HG02678 (cell line): ENCODE results near the gene S100A8.
"Not testable (repeated sequence)": the region's sequence is repeated elsewhere in the genome, so short reads cannot be mapped to it uniquely, and the experiment has no call there.

Experiments
- ATAC-seq: cut with Tn5 transposase; IDR thresholded peaks from one replicate; pipeline ENCODE4 v1.9.1; 2021; ENCODE audit warnings: mild to moderate bottlenecking, moderate library complexity; ENCODE audit not compliant: unreplicated experiment

S100A8 gene

DNA sequence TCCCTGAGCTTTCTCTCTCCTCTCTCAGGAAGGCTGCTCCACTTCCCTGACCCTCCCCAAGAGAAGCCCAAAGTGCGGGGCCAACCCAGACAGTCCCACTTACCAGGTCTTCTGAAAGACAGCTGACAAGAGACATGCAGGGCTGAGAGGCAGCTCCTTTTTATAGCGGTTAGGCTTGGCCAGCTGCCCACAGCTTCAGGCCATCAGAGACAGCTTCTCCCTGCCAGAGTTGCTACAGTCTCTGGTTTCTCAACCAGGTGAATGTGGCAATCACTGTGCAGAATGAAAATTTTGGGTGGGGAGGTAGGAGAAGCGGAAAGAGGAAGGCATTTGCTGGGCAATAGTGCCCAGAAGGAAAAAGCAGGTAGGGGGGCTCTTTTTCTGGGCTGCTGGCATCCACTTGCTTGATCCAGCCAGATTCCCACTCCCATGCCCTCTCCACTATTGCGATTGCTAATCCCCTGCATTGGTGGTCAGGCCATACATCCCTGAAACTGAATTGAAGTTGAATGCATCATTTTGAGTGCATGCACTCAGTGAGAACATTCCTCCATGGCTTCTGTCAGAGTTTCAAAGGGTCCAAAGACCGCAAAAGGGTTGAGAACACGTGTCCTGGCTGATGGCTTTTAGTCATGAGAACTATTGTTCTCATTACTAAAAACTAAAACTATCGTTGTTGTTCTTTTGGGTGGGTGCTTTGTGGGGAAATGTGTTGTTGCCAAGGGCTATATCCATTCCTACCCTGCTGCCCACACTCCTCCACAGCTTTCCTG, at the start of gene S100A8:
Gene S100A8 (minus strand): TSS at position 136 of the 773 bp plus-strand sequence. CDS start 538 bp downstream, outside the sequence.
- ATAC-seq, result no peak

DNA sequence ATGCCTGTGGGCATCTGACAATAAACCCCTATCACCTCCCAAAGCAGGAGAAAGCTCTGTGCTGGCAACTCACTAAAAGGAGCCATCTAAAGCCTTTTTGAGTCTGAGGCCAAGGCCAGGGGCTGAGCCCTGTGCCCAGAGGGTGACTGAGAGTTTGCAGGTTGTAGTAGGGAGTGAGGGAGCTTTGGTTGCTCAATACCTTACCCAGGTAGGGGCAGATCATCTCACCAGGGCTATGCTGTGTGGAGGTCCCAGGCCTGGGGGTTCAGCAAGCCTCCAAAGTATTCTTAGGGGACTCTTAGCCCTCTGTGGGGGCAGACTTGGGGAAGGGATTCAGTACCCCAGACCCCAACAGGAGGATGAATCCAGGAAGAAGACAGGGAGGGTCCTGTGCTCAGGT, 48.4 kb upstream of the S100A8 start:
- no peak for ATAC-seq

DNA sequence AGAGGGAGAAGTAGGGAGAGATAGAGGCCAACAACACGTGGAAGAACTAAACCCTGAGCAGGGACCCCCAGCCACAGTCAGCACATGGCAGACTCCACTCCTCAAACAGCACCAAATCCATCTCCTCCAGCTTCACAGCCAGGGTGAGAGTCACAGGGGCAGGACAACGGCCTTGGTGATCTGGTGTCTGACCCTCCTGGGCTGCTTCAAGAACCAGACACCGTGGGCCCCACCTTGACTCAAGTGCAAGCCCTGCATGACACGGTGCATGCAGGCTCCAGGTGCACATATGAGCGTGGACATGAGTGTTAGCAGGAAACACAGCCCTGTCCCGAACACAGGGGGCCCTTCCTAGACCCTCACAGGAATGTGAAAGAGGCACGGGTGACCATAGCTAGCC, 47.7 kb upstream of the S100A8 start:
- ATAC-seq, result no peak

DNA sequence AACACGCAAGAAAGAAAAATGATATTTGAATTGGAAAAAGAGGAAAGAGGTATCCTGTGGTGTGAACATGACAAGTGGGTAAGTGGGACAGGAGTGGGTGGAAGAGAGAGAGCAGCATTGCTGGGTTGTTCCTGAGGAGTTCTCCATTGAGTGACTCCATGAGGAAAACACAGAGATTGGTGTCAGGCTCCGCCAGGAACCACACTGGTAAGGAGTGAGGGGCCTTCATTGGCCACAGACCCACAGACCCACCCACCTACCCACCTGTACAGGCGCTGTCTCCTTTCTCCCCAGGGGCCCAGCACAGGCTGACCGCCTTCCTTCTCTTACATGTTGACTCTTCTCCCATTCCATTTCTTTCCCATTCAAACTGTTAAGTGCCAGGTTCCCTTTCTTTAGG, 46.4 kb upstream of the S100A8 start:
- no peak for ATAC-seq

DNA sequence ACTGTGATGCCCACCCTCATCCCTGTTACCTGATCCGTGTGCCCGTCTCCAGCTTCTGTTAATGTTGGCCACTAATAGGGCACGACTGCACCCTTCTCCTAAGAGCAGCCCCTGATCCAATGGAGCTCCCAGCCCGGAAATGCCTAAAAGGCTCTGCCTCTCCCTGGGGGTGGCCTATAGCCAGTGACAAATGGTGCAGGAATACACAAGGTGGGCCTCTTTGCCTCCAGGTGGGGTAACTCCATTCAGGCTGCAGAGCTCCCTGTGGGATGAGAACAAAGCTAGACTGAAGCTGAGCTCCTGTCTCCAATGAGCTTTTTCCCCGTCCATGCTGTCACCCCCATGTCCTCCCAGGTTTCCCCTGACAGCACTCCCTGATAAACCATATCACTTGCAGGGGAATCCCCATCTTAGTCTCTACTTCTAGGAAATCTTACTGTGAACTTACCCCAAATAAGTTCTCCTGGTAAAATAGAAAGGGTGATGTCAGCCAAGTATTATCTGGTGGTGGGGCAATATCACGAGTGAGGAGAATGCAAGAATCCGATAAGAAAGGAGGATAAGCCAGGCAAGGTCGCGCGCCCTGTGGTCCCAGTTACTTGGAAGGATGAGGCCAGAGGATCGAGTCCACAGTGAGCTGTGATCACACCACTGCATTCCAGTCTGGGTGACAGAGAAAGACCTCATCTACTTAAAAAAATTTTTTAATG, 44.0 kb upstream of the S100A8 start:
- no peak for ATAC-seq

DNA sequence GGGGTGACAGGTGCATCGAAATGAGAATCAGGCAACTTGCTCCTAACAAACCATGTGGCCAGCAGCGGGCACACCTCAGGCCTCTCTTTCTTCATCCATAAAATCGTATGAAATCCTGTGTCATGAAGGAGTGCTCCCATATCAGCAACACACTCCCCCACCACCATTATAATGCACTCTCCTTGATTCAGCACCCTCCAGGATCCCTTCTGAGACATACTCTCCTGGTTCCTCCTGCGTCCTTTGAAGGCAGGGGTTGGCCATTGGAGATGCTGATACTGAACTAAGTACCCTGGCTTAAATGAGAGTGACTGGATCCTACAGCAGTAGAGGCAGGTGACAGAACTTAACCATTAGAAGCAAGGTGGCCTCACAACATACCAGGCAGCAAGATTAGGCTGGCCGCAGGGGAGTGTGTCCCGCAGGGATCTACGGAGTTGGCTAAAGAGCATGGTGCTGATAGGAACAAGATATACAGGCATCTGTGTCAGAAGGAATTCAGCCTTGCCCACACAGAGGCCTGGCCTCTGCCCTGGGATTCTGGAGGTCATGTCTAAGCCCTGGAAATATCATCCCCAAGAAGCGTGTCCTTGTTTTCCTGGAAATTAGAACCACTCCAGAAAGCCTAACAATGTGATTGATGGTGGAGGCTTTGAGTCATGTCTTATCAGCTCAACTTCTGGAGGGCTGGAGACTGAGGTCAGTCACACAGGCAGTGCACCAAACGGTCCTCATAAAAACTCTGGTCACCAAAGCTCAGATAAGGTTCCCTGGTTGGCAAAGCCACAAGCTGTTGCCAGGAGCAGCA, 42.2 kb upstream of the S100A8 start:
- ATAC-seq, result no peak

DNA sequence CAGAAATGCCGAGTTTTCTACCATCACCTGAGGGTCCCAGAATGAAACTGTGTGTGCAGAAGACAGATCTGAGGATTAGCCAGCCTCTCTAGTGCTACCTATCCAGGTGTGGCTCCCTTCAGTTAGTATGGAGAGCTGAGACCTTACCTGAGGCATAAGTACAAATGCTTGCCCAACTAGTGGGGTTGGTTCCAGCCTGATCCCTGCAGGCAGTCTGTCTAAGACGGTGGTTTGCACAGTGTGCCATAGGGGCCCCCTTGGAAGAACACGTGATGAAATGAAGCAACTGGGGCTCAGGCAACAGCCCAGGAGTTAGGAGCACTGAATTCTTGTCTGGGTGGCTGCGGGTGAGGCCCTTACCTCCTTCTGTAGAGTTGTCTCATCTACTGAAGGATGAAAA, 41.1 kb upstream of the S100A8 start:
- ATAC-seq, result no peak

DNA sequence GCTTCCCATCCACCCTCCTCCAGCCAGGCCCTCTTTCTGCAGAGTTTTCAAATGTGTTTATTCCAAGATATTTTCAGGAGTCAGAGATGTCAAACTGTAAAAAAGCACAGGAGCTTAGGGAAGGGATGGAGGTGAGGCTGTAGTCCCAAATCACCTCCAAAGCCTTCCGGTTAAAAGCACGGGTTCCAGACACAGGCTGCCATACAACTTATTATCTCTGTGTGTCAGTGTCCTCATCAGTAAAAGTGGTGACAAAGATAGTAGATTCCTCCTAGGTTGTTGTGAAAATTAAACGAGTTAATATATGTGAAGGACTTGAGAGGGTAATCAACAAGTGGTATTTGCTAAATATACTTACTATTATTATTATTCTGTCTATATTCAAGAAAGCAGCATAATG, 40.6 kb upstream of the S100A8 start:
- no peak for ATAC-seq

DNA sequence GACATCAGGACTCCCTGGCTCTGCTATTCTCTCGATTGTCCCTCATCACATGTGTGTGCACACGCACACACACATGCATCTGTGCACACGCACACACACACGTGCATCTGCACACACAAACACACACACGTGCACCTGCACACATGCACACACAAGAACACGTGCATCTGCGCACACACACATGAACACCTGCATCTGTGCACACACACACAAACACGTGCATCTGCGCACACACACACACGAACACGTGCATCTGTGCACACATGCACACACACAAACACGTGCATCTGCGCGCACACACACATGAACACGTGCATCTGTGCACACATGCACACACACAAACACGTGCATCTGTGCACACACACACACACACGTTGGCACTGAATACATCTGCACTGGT, 40.1 kb upstream of the S100A8 start:
- no peak for ATAC-seq

DNA sequence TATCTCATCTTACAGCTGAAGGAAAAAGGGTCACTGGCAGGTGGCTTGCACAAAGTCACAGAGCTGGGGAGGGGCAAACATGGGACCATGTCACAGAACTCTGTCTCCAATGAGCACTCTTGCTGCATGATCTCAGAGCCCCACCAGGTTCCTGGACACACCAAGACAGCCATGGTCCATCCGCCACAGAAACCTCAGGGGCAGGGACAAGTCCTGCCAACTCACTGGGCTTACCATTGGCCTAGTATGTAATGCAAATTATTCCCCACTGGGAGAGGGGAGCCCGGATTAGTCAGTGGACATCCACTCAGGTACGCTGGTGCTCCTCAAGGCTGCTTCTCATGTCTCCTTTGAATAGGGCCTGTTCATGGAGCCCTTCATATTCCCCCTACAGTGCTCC, 39.7 kb upstream of the S100A8 start:
- no peak for ATAC-seq

DNA sequence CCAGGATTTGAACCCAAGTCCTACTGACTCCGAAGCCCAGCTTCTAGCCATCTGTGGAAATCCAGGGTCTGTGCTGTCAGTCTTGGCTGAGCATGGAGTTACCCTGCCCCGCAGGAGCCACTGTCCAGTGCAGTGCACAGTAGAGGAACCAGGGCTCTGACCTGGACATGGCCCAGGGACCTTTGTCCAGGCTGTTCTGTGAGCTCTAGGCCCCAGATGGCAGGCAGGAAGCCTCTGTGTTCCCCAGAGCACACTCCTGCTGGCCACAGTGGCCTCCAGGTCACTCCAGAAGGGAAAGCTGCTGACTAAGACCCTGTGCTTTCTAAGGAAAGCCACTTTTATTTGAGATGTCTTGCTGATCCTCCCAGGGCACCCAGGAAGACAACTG, 39.3 kb upstream of the S100A8 start:
- ATAC-seq, result no peak

DNA sequence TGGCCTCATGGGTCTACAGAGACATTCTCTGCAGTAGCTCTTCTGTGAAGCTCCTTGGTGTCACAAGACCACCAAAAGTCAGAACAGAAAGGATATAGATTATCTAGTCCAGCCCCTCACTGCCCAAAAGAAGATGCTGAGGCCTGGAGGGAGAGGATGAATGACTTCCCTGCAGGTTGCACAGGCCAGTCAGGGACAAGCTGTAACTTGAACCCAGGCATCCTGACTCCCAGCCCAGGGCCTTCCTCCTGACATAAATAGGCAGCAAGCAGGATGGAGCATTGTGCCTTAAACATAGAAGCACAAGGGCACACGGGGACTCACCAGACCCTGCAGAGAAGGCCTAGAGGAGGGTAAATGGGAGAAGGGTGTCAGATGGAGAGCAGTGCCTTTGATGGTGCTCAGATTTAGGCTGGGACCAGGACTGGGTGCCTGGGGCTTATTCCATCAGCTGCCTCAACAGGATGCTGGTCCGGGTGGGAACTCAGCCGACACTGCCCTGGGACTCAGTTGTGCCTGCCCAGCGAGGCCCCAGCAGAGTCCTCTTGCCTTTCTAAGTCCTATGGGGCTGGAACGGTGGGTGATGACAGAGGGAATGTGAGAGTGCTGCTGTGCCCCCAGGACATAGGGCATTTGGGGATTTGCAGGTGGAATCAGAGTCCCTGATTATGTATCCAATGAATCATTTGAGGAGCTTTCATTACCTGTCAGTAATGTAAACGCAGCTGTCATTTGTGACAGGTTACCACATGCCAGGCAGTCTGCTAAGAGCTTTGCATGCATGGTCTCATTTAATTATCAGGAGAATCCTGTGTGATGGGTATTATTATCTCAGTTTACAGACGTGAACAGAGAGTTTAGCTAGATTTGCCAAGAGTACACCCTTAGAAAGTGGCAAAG, 38.6 kb upstream of the S100A8 start:
- no peak for ATAC-seq

DNA sequence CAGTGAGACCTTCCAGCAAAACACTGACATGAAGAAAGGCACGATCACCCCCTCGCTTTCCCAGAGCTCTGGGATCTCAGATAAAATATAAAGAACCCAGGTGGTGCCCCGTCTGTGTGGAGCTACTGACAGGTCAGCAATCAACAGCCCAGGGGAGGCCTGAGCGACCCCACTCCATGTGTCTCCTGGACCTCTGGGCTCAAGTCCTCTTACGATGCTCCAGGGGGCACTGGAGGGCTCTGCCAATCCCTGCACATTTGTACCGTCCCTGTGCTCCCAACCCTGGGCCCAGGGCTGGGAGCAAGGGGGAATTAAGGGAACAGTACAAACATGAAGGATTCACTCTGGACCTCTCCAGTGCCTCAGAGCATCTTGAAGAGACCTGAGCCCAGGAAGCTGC, 37.9 kb upstream of the S100A8 start:
- ATAC-seq, result no peak

DNA sequence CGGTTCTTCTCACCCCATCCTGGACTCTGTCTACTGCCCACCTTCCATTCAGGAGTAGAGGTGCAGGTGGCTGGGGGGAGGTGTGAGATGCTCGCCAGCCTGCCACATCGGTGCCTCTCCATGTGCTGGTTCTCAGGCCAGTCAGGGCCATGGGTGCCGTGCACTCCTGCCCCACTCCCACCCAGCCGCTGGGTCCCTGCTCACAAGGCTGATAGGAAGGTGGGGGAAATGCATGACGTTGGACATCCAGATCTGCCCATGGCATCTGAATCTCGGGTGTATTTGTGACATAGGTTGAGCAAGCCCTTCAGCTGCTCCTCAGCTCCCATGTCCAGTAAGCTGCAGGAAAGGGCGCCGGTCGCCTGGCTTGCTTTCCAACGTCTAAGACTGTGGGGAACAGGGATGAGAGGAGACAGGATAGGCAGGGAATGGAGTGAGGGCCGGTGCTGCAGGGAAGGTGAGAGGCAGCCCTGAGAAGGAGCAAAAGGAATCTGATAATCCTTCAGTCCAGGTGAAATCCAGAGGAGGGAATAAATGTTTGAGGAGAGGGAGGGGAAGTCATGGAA, 37.3 kb upstream of the S100A8 start:
- ATAC-seq, result no peak

DNA sequence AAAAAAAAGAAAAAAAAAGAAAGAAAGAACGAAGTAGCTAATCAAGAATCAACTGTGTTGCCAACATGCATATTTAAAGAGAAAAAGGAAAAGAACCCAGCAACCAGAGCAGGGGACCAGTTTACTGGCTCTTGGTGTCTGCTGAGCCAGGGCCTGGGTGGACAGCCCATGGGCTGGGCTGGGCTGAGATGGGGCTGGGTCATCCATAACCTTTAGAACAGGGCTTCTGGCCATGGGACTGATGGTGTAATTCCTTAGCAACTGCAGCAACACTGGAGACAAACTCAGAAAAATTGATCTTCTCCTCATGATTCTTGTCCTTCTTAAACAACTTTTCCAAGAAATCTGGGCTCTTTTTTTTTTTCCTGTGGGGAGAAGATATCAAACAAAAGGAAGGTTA, 35.9 kb upstream of the S100A8 start:
- ATAC-seq, result no peak

DNA sequence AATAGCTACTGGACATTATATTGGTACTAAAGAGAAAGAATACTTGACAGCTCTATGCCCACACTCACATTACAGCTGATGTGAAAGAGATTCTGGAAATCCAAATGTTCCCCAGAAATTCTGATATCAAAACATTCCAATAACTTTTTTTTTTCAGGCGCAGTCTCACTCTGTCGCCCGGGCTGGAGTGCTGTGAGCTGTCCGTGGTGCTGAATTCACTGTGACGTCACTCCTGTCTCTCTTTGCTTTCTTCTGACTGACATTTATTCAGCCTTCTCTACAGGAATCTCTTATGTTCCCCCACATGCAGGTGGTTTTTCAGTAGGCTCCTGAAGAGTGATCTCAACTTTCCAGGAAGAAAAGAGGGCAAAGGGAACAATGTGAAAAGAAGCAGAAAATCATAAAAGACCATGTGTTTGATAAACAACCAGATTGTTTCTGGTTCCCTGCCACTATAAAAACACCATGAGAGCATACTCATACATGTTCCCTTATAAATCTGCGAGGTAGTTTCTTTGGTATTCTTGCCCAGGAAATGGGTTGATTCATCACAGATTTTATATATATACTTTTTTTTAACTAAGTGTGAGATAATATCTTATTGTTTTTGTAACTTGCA, 31.7 kb upstream of the S100A8 start:
- no peak for ATAC-seq

DNA sequence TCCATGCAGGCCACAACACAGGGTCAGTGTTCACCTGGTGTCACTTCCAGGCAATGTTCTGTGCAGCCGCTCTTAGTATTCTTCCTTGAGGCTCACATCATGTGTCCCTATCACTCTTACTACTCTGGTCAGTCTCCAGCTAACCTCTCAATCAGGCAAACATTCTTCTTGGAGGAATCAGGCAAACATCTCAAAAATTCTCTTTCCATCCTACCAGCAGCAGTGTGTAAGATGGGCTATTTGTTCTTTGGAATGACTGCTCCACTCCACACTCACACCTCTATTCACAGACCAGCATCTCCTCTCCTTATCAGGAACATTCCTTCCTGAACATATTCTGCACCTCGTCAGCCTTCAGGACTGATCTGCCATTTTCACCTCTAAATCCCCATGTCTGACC, 29.4 kb upstream of the S100A8 start:
- no peak for ATAC-seq

DNA sequence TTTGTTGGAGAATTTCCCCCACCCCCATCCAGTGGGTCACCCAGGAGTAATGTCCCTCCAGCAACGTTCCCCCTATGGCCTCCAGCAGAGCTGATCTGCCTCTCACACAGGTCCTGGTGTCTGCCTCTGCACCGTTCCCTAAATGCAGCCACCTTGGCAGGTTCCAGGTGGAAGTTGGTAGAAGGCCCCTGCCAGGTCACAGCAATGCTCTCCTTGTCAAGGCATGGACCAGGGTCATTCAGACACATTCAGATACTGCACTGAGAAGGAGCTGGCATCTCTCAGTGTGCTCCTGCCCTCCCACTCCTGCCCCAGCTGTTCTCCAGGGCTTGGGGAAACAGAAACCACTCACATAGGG, 28.5 kb upstream of the S100A8 start:
- ATAC-seq, result not testable (repeated sequence)

DNA sequence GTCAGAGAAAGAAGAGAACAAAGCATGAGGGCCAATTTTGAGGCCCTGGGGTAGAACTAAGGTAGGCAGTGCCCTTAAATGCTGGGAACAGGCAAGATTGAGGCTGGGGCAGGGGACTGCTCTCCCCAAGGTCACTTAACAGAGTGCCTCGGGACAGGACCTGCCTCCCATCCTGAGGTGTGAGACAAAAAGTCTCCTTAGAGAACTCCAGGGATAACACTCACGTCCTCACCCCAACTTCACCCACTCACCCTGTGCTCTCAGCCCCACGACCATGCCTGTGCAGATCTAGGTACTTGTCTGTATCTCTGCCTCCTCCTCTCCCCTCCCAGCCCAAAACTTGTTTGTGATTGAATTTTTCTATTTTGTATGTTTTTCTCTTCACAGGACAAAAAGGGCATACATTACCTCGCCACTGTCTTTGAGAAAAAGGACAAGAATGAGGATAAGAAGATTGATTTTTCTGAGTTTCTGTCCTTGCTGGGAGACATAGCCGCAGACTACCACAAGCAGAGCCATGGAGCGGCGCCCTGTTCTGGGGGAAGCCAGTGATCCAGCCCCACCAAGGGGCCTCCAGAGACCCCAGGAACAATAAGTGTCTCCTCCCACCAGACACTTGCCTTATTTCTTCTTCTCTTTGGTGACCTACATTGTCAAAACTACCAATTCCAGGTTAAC, 28.0 kb upstream of the S100A8 start:
- not testable (repeated sequence) for ATAC-seq
